ENCODE results near the gene GAS2L2.

DNA sequence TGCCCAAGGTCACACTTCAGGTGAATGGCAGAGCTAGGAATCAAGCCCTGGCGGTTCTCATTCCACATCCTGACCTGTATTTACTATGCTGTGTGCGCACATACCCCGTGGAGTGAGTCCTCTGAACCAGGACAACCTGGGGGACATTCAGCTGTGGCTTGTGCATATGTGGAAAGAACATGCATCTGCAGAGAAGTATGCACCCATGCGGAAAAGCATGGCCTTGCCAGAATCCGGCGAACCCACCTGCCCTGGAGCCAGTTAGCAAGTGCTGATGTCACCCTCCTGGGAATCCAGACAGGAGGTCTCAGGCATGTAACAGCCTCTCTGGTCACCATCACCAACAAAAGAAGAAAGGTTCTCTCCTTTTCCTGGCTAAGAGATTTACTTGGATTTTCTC lies 19.7 kb downstream of the GAS2L2 start:
- TF ChIP-seq CTCF (conservative IDR thresholded peaks at IDR 0.05; ENCODE audit: low read depth, low read length), result no peak
- TF ChIP-seq EZH2 (IDR thresholded peaks at IDR 0.05; ENCODE audit: low read length, unreplicated experiment), result no peak
